ENCODE data around the gene TLR8. TPM values are rescaled to one million over a fixed set of nuclear protein-coding genes. Genes with fewer than 3 reads are reported as not detected.

TLR8 gene
- total RNA-seq, 4 donors from 2014 or later: 0.37 to 1.3 (median 0.82) TPM; not detected in 1

GRCh38 chrX:12921886-12922598, 15.6 kb downstream of the TLR8 start:
- TF ChIP-seq POLR2AphosphoS5 (IDR thresholded peaks at IDR 0.05) (no peak), POLR2A (IDR thresholded peaks at IDR 0.05) (no peak), EP300 (IDR thresholded peaks at IDR 0.05; ENCODE audit: low read depth) (no peak)
- TF ChIP-seq, protein P1, sequence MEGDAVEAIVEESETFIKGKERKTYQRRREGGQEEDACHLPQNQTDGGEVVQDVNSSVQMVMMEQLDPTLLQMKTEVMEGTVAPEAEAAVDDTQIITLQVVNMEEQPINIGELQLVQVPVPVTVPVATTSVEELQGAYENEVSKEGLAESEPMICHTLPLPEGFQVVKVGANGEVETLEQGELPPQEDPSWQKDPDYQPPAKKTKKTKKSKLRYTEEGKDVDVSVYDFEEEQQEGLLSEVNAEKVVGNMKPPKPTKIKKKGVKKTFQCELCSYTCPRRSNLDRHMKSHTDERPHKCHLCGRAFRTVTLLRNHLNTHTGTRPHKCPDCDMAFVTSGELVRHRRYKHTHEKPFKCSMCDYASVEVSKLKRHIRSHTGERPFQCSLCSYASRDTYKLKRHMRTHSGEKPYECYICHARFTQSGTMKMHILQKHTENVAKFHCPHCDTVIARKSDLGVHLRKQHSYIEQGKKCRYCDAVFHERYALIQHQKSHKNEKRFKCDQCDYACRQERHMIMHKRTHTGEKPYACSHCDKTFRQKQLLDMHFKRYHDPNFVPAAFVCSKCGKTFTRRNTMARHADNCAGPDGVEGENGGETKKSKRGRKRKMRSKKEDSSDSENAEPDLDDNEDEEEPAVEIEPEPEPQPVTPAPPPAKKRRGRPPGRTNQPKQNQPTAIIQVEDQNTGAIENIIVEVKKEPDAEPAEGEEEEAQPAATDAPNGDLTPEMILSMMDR (IDR thresholded peaks at IDR 0.05): no peak
- no peak for DNase-seq
- Histone ChIP-seq H3K36me3 (no peaks in the 10 kb centered on the region), H3K27ac (no peak overlapping the region), H3K4me1 (no peaks in the 10 kb centered on the region), H3K27me3 (no peaks in the 10 kb centered on the region), H3K4me3 (no peak overlapping the region), H3K9me3 (no peaks in the 10 kb centered on the region)
- 83 to 85% methylated on average over 4 to 10 of the region's 10 CpGs for WGBS, 2 donors (ENCODE audit: low coverage in 1 of 2)
- intact Hi-C loops (cut with DNase I; ENCODE audit: low total_unique reads): no loop called here
- in situ Hi-C loops (cut with MboI; ENCODE audit: low pct_ligation_motif_present in 1 of 4, low pct_unique_long_range_greater_than_20kb in 1 of 4, low sequenced_read_pairs in 3 of 4): loop anchor here in 2 of 4 donors (25.0 kb wide), 2 partner anchors 110 to 1115 kb away; partner anchors contain the start of gene GEMIN8 (in 1 of the 2)

- intact Hi-C loops (cut with DNase I; ENCODE audit: low total_unique reads) (no loop called here), in situ Hi-C loops (cut with MboI; ENCODE audit: low pct_ligation_motif_present in 1 of 4, low pct_unique_long_range_greater_than_20kb in 1 of 4, low sequenced_read_pairs in 3 of 4) (loop anchor here in 2 of 4 donors (25.0 kb wide), 2 partner anchors 110 to 1115 kb away; partner anchors contain the start of gene GEMIN8 (in 1 of the 2))
- TF ChIP-seq EP300 (IDR thresholded peaks at IDR 0.05; ENCODE audit: low read depth) (no peak), POLR2A (IDR thresholded peaks at IDR 0.05) (no peak), POLR2AphosphoS5 (IDR thresholded peaks at IDR 0.05) (no peak)
- TF ChIP-seq, protein P1 (IDR thresholded peaks at IDR 0.05): no peak
- Histone ChIP-seq H3K4me1 (no peaks in the 10 kb centered on the region), H3K27ac (no peak overlapping the region), H3K4me3 (no peak overlapping the region), H3K36me3 (no peaks in the 10 kb centered on the region), H3K9me3 (no peaks in the 10 kb centered on the region), H3K27me3 (no peaks in the 10 kb centered on the region)
- DNase-seq: no peak
Observed at GRCh38 chrX:12922599-12922919, 16.1 kb downstream of the TLR8 start.

DNA sequence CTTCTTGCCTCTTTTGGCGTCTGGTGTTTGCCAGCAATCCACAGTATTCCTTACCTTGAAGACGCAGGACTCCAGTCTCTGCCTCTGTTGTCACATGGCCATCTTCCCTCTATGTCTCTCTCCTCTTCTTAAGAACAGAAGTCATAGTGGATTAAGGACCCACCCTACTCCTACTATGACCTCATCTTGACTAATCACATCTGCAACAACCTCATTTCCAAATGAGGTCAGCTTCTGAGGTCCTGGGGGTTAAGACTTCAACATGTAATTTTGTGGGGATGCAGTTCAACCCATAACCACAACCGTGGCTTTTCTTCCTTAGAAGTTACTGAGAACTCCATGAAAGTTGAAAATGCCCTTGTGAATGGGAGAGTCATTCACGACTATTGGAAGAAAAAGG, 23.3 kb downstream of the TLR8 start:
- in situ Hi-C loops (cut with MboI; ENCODE audit: low pct_ligation_motif_present in 1 of 4, low pct_unique_long_range_greater_than_20kb in 1 of 4, low sequenced_read_pairs in 3 of 4): no loop called here
- no peak for TF ChIP-seq POLR2A (IDR thresholded peaks at IDR 0.05)
- TF ChIP-seq EP300 (IDR thresholded peaks at IDR 0.05; ENCODE audit: low read depth): no peak
- TF ChIP-seq, protein P1 (IDR thresholded peaks at IDR 0.05): no peak
- no peak for TF ChIP-seq POLR2AphosphoS5 (IDR thresholded peaks at IDR 0.05)
- Histone ChIP-seq H3K36me3 (no peaks in the 10 kb centered on the region), H3K4me3 (no peak overlapping the region), H3K27me3 (no peaks in the 10 kb centered on the region), H3K9me3 (no peaks in the 10 kb centered on the region), H3K27ac (no peak overlapping the region), H3K4me1 (no peaks in the 10 kb centered on the region)
- no peak for DNase-seq
- WGBS, 2 donors (ENCODE audit: low coverage in 1 of 2): 72% methylated on average over 4 of the region's 4 CpGs; no CpG with 5 or more reads in 1 of the 2 donors
- intact Hi-C loops (cut with DNase I; ENCODE audit: low total_unique reads): no loop called here

- no peak for TF ChIP-seq POLR2AphosphoS5 (IDR thresholded peaks at IDR 0.05)
- no peak for TF ChIP-seq EP300 (IDR thresholded peaks at IDR 0.05; ENCODE audit: low read depth)
- no peak for TF ChIP-seq POLR2A (IDR thresholded peaks at IDR 0.05)
- TF ChIP-seq, protein P1 (IDR thresholded peaks at IDR 0.05): no peak
- H3K4me3 ChIP-seq: no peak overlapping the region
- in situ Hi-C loops (cut with MboI; ENCODE audit: low pct_ligation_motif_present in 1 of 4, low pct_unique_long_range_greater_than_20kb in 1 of 4, low sequenced_read_pairs in 3 of 4) (no loop called here), intact Hi-C loops (cut with DNase I; ENCODE audit: low total_unique reads) (no loop called here)
- no peaks in the 10 kb centered on the region for H3K36me3 ChIP-seq
- no peaks in the 10 kb centered on the region for H3K9me3 ChIP-seq
- no peak overlapping the region for H3K27ac ChIP-seq
- WGBS, 2 donors (ENCODE audit: low coverage in 1 of 2): 93% methylated on average over 2 of the region's 2 CpGs; no CpG with 5 or more reads in 1 of the 2 donors
- no peaks in the 10 kb centered on the region for H3K27me3 ChIP-seq
- no peak for DNase-seq
- H3K4me1 ChIP-seq: no peaks in the 10 kb centered on the region
Observed at GRCh38 chrX:12930150-12930549, 23.7 kb downstream of the TLR8 start.
